SK-N-SH (cell line): ENCODE data around the gene ZNRD2. TPM values are rescaled to one million over a fixed set of nuclear protein-coding genes. Genes with fewer than 3 reads are reported as not detected.

Source experiments
- CTCF ChIA-PET: fragments of 300-600, 350-600 bp; formaldehyde crosslinking; extraction: SDS; loops from one replicate; lab custom pipeline; 2021; lab: Yijun Ruan, JAX
- POLR2A ChIA-PET: fragments of 350-600 bp; sonication (Branson Sonifier 250); formaldehyde crosslinking; extraction: SDS; loops from one replicate; lab custom pipeline; 2020; ENCODE audit warnings: antibody characterized with exemption, inconsistent platforms; lab: Yijun Ruan, JAX
- DNase-seq: peaks from one replicate; pipeline ENCODE4 v3.0.0; 2012
- H2AFZ ChIP-seq: fragments of 200-600 bp; sonication (generic); 2 replicates; pipeline ENCODE4 v1.8.1; 2016; ENCODE audit warnings: antibody characterized with exemption, mild to moderate bottlenecking, low read depth
- H3F3A ChIP-seq: fragments of 200-600 bp; sonication (generic); replicated peaks from 2 replicates; pipeline ENCODE3; 2016; ENCODE audit warnings: antibody characterized with exemption, mild to moderate bottlenecking; ENCODE audit not compliant: insufficient read depth
- H3K27ac ChIP-seq, 2 experiments: fragments of 200-500 bp in 1 of 2; fragments of 200-600 bp in 1 of 2; sonication (Bioruptor generic) in 1 of 2; sonication (generic), shearing (Covaris generic) in 1 of 2; 2 replicates each; pipeline versions ENCODE4 v1.5.1 to v1.6.1; 2014 to 2016; ENCODE audit warnings: low read depth in 2 of 2, inconsistent platforms in 1 of 2, low read length in 1 of 2, mild to moderate bottlenecking in 1 of 2, mixed read lengths in 1 of 2
- H3K27me3 ChIP-seq: fragments of 200-600 bp; sonication (generic), shearing (Covaris generic); 2 replicates; pipeline ENCODE4 v1.6.1; 2016; ENCODE audit warnings: mixed run types; ENCODE audit not compliant: insufficient read depth
- H3K36me3 ChIP-seq, 2 experiments: fragments of 200-500 bp in 1 of 2; fragments of 200-600 bp in 1 of 2; sonication (Bioruptor generic) in 1 of 2; sonication (generic) in 1 of 2; replicated peaks in 1 of 2; 2 replicates each; pipeline versions ENCODE3 to v1.5.1; 2014 to 2016; ENCODE audit warnings: low read length in 1 of 2, mild to moderate bottlenecking in 1 of 2; ENCODE audit not compliant: insufficient read depth in 2 of 2, control insufficient read depth in 1 of 2
- H3K4me1 ChIP-seq, 2 experiments: fragments of 200-500 bp in 1 of 2; fragments of 200-600 bp in 1 of 2; sonication (Bioruptor generic) in 1 of 2; sonication (generic), shearing (Covaris generic) in 1 of 2; 2 replicates each; pipeline versions ENCODE4 v1.5.1 to v1.6.1; 2014 to 2016; ENCODE audit warnings: low read depth in 1 of 2, low read length in 1 of 2, mixed run types in 1 of 2; ENCODE audit not compliant: insufficient read depth in 2 of 2, control insufficient read depth in 1 of 2
- H3K4me2 ChIP-seq: fragments of 200-600 bp; sonication (generic), shearing (Covaris generic); 2 replicates; pipeline ENCODE4 v1.6.1; 2017; ENCODE audit warnings: mixed run types
- H3K4me3 ChIP-seq, 2 experiments: fragments of 200-500 bp in 1 of 2; fragments of 200-600 bp in 1 of 2; sonication (Bioruptor generic) in 1 of 2; sonication (generic), shearing (Covaris generic) in 1 of 2; 2 replicates each; pipeline versions ENCODE4 v1.5.1 to v1.8.1; 2014 to 2016; ENCODE audit warnings: low read depth in 2 of 2, inconsistent platforms in 1 of 2, low read length in 1 of 2, mild to moderate bottlenecking in 1 of 2, mixed read lengths in 1 of 2, moderate library complexity in 1 of 2
- H3K79me2 ChIP-seq: fragments of 200-600 bp; sonication (generic); 2 replicates; pipeline ENCODE4 v1.8.1; 2017; ENCODE audit warnings: mild to moderate bottlenecking; ENCODE audit not compliant: insufficient read depth
- H3K9ac ChIP-seq: fragments of 200-600 bp; sonication (generic); 2 replicates; pipeline ENCODE4 v1.6.1; 2017; ENCODE audit warnings: mixed run types
- H3K9me2 ChIP-seq: fragments of 200-600 bp; sonication (generic); 2 replicates; pipeline ENCODE4 v1.6.1; 2017; ENCODE audit warnings: mixed run types
- H3K9me3 ChIP-seq: fragments of 200-600 bp; sonication (generic); 2 replicates; pipeline ENCODE4 v1.6.1; 2017; ENCODE audit warnings: mixed run types, mild to moderate bottlenecking, moderate library complexity
- H4K20me1 ChIP-seq: fragments of 200-600 bp; sonication (generic); 2 replicates; pipeline ENCODE4 v1.6.1; 2017; ENCODE audit warnings: mild to moderate bottlenecking, mixed run types; ENCODE audit not compliant: insufficient read depth
- ELF1 ChIP-seq: IDR thresholded peaks from 2 replicates; pipeline ENCODE4 v1.4.0; 2012
- FOXJ3 ChIP-seq: sonication (generic); formaldehyde crosslinking; IDR thresholded peaks from 2 replicates; pipeline ENCODE4 v1.5.1; 2020; ENCODE audit warnings: mild to moderate bottlenecking, missing genetic modification reagents
- FOXM1 ChIP-seq: IDR thresholded peaks from 2 replicates; pipeline ENCODE4 v1.4.0; 2012; ENCODE audit warnings: low read depth, mild to moderate bottlenecking
- GABPA ChIP-seq: IDR thresholded peaks from 2 replicates; pipeline ENCODE4 v1.4.0; 2012; ENCODE audit warnings: low read depth, mild to moderate bottlenecking
- JUND ChIP-seq: IDR thresholded peaks from 2 replicates; pipeline ENCODE4 v1.4.0; 2012
- MAX ChIP-seq: IDR thresholded peaks from 2 replicates; pipeline ENCODE4 v1.4.0; 2012; ENCODE audit warnings: low read depth
- MXI1 ChIP-seq: IDR thresholded peaks from 2 replicates; pipeline ENCODE4 v1.6.1; 2012; ENCODE audit warnings: mild to moderate bottlenecking, low read depth, low read length, improper control_type of control experiment
- NFIC ChIP-seq: IDR thresholded peaks from 2 replicates; pipeline ENCODE4 v1.4.0; 2012; ENCODE audit warnings: borderline replicate concordance
- NRF1 ChIP-seq: IDR thresholded peaks from 2 replicates; pipeline ENCODE4 v1.6.1; 2012; ENCODE audit warnings: low read depth, mild to moderate bottlenecking, low read length
- RAD21 ChIP-seq: IDR thresholded peaks from 2 replicates; pipeline ENCODE4 v1.6.1; 2012; ENCODE audit warnings: mild to moderate bottlenecking, low read length
- REST ChIP-seq: IDR thresholded peaks from 2 replicates; pipeline ENCODE4 v1.6.1; 2012; ENCODE audit warnings: mild to moderate bottlenecking, low read depth, low read length, moderate library complexity
- RXRA ChIP-seq: IDR thresholded peaks from 2 replicates; pipeline ENCODE4 v1.4.0; 2012; ENCODE audit warnings: low read depth, mild to moderate bottlenecking, borderline replicate concordance
- TAF1 ChIP-seq: IDR thresholded peaks from 2 replicates; pipeline ENCODE4 v1.6.1; 2012; ENCODE audit warnings: low read depth, mild to moderate bottlenecking, low read length, moderate library complexity, borderline replicate concordance
- TCF12 ChIP-seq: IDR thresholded peaks from 2 replicates; pipeline ENCODE4 v1.4.0; 2012
- ZBTB33 ChIP-seq: IDR thresholded peaks from 2 replicates; pipeline ENCODE4 v1.4.0; 2012; ENCODE audit warnings: low read depth, borderline replicate concordance
- WGBS: methylation state at CpG from one replicate; pipeline ENCODE4 v1.1.6; 2017; ENCODE audit warnings: low lambda C conversion rate; 5-methylcytosine and 5-hydroxymethylcytosine counted together
- polyA plus RNA-seq, 3 experiments: library from polyadenylated mRNA; depleted of rRNA; stranded (reverse); fragments of >200 nt; gene quantifications; 2 replicates each; pipeline ENCODE4 v1.2.3, GENCODE V29; 2012
- TF ChIP-seq, protein P1 (sequence below): fragments of 150-350 bp; IDR thresholded peaks from 2 replicates; pipeline ENCODE4 v1.6.1; 2017; ENCODE audit warnings: antibody characterized with exemption, low read length, low read depth, borderline replicate concordance

The ZNRD2 gene
- polyA plus RNA-seq, 1 of the 3 experiments (the other 2 are of a cell fraction) = 78.1 TPM

DNA sequence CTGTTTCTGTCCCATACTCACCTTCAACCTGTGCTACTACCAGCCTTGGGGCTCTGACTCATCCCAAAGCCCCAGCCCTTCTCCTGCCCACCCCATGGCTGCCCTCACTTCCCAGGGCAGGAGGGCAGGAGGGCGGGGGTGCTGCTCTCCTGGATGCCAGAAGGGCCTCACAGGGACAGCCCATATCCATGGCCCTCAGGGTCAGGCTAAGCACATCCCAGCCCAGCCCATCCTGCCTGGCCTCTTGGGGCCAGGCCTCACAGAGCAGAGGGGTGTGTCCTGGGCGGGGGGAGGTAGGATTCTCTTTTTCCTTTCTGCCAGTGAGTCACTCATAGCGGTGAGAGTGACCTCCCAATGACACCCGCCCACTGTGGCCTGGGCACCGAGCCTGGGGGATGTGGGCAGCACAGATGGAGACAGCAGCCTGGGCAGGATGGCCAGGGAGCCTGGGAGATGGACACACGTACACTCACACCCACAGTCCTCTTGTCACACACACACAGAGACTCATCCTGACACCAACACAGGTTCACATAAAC is 14.5 kb upstream of the ZNRD2 start (continued):
- TF ChIP-seq REST = no peak; the same call in 1 of the 2 replicates
- peak; percentile 100 for TF ChIP-seq RXRA
- TF ChIP-seq RAD21 = no peak
- no peak for TF ChIP-seq MXI1
- peak; percentile 88 for TF ChIP-seq TCF12
- 0 out of 2 replicates have a peak, but pooled peaks have one; percentile 29 for TF ChIP-seq TAF1
- TF ChIP-seq, protein P1, sequence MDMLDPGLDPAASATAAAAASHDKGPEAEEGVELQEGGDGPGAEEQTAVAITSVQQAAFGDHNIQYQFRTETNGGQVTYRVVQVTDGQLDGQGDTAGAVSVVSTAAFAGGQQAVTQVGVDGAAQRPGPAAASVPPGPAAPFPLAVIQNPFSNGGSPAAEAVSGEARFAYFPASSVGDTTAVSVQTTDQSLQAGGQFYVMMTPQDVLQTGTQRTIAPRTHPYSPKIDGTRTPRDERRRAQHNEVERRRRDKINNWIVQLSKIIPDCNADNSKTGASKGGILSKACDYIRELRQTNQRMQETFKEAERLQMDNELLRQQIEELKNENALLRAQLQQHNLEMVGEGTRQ = no peak
- no peak for TF ChIP-seq ELF1
- TF ChIP-seq JUND = peak; percentile 81; the same call in 1 of the 2 replicates
- no peak for TF ChIP-seq FOXJ3
- TF ChIP-seq MAX = peak; percentile 81
- TF ChIP-seq NRF1 = no peak

DNA sequence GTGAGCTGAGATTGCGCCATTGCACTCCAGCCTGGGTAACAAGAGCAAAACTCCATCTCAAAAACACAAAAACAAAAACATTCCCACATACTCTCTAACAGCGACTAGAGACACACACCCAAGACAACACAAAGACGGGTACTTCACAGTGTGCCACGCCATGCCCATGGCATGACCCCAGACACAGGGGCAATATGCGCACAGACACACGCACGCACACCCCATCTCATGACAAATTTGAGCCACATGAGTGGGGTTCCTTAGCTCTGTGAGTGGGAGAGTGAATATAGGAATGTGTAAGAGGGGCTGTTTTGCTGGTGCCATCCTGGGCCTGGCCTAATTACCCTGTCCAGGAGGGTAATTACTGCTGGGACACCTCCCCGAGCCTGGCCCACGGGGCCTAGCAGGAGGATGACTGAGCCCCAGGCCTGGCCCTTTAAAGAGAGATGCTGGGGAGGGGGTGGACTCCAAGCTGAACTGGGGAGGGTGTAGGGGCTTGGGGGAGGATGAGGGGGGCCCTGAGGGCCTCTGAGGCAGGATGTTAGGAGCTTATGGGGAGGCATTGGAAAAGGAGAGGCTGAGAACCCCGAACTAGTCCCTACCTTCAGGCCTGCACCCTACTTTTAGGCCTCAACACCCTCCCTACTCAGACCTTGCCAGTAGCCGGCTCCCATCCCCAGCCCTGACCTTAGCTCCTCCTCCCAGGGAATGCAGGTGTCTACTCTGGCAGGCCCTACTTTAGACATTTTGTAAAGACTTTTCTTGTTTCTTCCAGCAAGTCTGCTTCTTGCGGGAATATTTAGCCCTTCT is 13.6 kb upstream of the ZNRD2 start:
- Histone ChIP-seq H3K27me3 (no peaks in the 10 kb centered on the region), H2AFZ (no peak overlapping the region), H3K79me2 (peaks cover 50% of the 10 kb centered on the region), H3K27ac (peak overlapping the region; percentile 97), H3K9ac (peak overlapping the region; percentile 87), H4K20me1 (peaks cover 17% of the 10 kb centered on the region), H3K9me2 (no peaks in the 10 kb centered on the region), H3K9me3 (no peaks in the 10 kb centered on the region), H3K4me3 (peak overlapping the region; percentile 65 to 85), H3K36me3 (peaks cover 5 to 18% of the 10 kb centered on the region in 2 experiments), H3F3A (peaks cover 39% of the 10 kb centered on the region)
- 80% methylated on average over 10 of the region's 12 CpGs for WGBS
- ChIA-PET CTCF (interaction anchor here (1.0 to 3.5 kb wide), 9 partner anchors 12 to 82 kb away, joined by 3 to 53 read pairs (median 4); partner anchors contain the start of genes MAP3K11 and ZNRD2), POLR2A (no interaction called here)
- no peak for DNase-seq
- no peak for TF ChIP-seq RXRA
- TF ChIP-seq ZBTB33 = no peak
- no peak for TF ChIP-seq ELF1
- no peak for TF ChIP-seq NFIC
- TF ChIP-seq GABPA = no peak
- TF ChIP-seq FOXM1 = no peak
- TF ChIP-seq, all 33 proteins: peak for 0
- Histone ChIP-seq H3K4me2 (peak overlapping the region; percentile 93), H3K4me1 (peaks cover 47 to 66% of the 10 kb centered on the region in 2 experiments)
